HEK293T (cell line): ENCODE results near the gene LLPH.

Experiments
- CTCF ChIA-PET: fragments of 350-600 bp; formaldehyde crosslinking; extraction: SDS; loops from one replicate; lab custom pipeline; 2021; ENCODE audit warnings: antibody characterized with exemption, inconsistent platforms; lab: Yijun Ruan, JAX
- POLR2A ChIA-PET: fragments of 350-600 bp; formaldehyde crosslinking; extraction: SDS; loops from one replicate; lab custom pipeline; 2020; ENCODE audit warnings: antibody characterized with exemption, inconsistent platforms; lab: Yijun Ruan, JAX
- DNase-seq: peaks from one replicate; pipeline ENCODE4 v3.0.0; 2012; ENCODE audit warnings: mixed read lengths; ENCODE audit errors: extremely low spot score
- ARNT ChIP-seq: fragments of 450-650 bp; IDR thresholded peaks from 2 replicates; pipeline ENCODE4 v1.6.1; 2017; ENCODE audit warnings: mild to moderate bottlenecking
- BHLHE40 ChIP-seq: fragments of 450-650 bp; IDR thresholded peaks from 2 replicates; pipeline ENCODE4 v1.6.1; 2016; ENCODE audit warnings: mild to moderate bottlenecking, moderate library complexity, borderline replicate concordance
- CTBP1 ChIP-seq: fragments of 450-650 bp; IDR thresholded peaks from 2 replicates; pipeline ENCODE4 v1.6.1; 2016; ENCODE audit warnings: borderline replicate concordance
- ELF4 ChIP-seq: fragments of 450-650 bp; IDR thresholded peaks from 2 replicates; pipeline ENCODE4 v1.6.1; 2017; ENCODE audit warnings: antibody characterized with exemption
- FOXA1 ChIP-seq: fragments of 450-650 bp; IDR thresholded peaks from 2 replicates; pipeline ENCODE4 v1.6.1; 2016; ENCODE audit warnings: mild to moderate bottlenecking
- FOXK2 ChIP-seq: fragments of 450-650 bp; IDR thresholded peaks from 2 replicates; pipeline ENCODE4 v1.6.1; 2016; ENCODE audit warnings: mild to moderate bottlenecking
- FOXM1 ChIP-seq: fragments of 450-650 bp; IDR thresholded peaks from 2 replicates; pipeline ENCODE4 v1.6.1; 2017; ENCODE audit warnings: mild to moderate bottlenecking, borderline replicate concordance
- HDGF ChIP-seq: fragments of 450-650 bp; IDR thresholded peaks from 2 replicates; pipeline ENCODE4 v1.6.1; 2017; ENCODE audit warnings: antibody characterized with exemption, borderline replicate concordance
- L3MBTL2 ChIP-seq: fragments of 450-650 bp; conservative IDR thresholded peaks from 2 replicates; pipeline ENCODE4 v1.6.1; 2016; ENCODE audit warnings: mild to moderate bottlenecking
- LEF1 ChIP-seq: fragments of 450-650 bp; IDR thresholded peaks from 2 replicates; pipeline ENCODE4 v1.6.1; 2017; ENCODE audit warnings: mild to moderate bottlenecking, borderline replicate concordance
- NFRKB ChIP-seq: fragments of 450-650 bp; IDR thresholded peaks from 2 replicates; pipeline ENCODE4 v1.6.1; 2016; ENCODE audit warnings: mild to moderate bottlenecking, moderate library complexity
- PKNOX1 ChIP-seq: fragments of 450-650 bp; IDR thresholded peaks from 2 replicates; pipeline ENCODE4 v1.6.1; 2016
- SP1 ChIP-seq: fragments of 450-650 bp; IDR thresholded peaks from 2 replicates; pipeline ENCODE4 v1.6.1; 2017
- SUZ12 ChIP-seq: fragments of 450-650 bp; IDR thresholded peaks from 2 replicates; pipeline ENCODE4 v1.6.1; 2016; ENCODE audit warnings: mild to moderate bottlenecking
- TARDBP ChIP-seq: fragments of 450-650 bp; IDR thresholded peaks from 2 replicates; pipeline ENCODE4 v1.6.1; 2016
- ZNF384 ChIP-seq: fragments of 450-650 bp; IDR thresholded peaks from 2 replicates; pipeline ENCODE4 v1.6.1; 2016

Gene LLPH

GRCh38 chr12:66166561-66166960 is 36.0 kb upstream of the LLPH start:
- ChIA-PET CTCF (no interaction called here), POLR2A (no interaction called here)
- DNase-seq = no peak
- no peak for TF ChIP-seq BHLHE40
- TF ChIP-seq ELF4 = no peak
- TF ChIP-seq FOXM1 = no peak

GRCh38 chr12:66165141-66165540 is 34.6 kb upstream of the LLPH start:
- ChIA-PET CTCF (no interaction called here), POLR2A (no interaction called here)
- DNase-seq = no peak
- TF ChIP-seq ARNT (no peak), FOXK2 (no peak), BHLHE40 (no peak), HDGF (no peak), SP1 (no peak), FOXM1 (no peak), TARDBP (no peak), ZNF384 (no peak), L3MBTL2 (no peak), ELF4 (no peak), SUZ12 (no peak)

- ChIA-PET POLR2A (no interaction called here), CTCF (no interaction called here)
- TF ChIP-seq NFRKB (no peak), L3MBTL2 (no peak), CTBP1 (no peak), HDGF (no peak), BHLHE40 (no peak), LEF1 (no peak), ELF4 (no peak), FOXM1 (no peak), FOXA1 (no peak), ZNF384 (no peak), SUZ12 (no peak), ARNT (no peak)
- DNase-seq = no peak
Observed at GRCh38 chr12:66164349-66164821, 33.8 kb upstream of the LLPH start.

- TF ChIP-seq L3MBTL2 (no peak), BHLHE40 (no peak)
- no peak for DNase-seq
- ChIA-PET POLR2A (no interaction called here), CTCF (no interaction called here)
Observed at GRCh38 chr12:66163289-66163688, 32.7 kb upstream of the LLPH start.

- no peak for DNase-seq
- POLR2A ChIA-PET = no interaction called here
- CTCF ChIA-PET = no interaction called here
- no peak for TF ChIP-seq BHLHE40
- no peak for TF ChIP-seq L3MBTL2
- no peak for TF ChIP-seq FOXK2
- TF ChIP-seq TARDBP = no peak
- TF ChIP-seq SP1 = no peak
- TF ChIP-seq FOXM1 = no peak
- no peak for TF ChIP-seq HDGF
- TF ChIP-seq PKNOX1 = no peak
- no peak for TF ChIP-seq NFRKB
Observed at GRCh38 chr12:66162701-66163100, 32.2 kb upstream of the LLPH start.

GRCh38 chr12:66160704-66161103 is 30.2 kb upstream of the LLPH start:
- ChIA-PET POLR2A (interaction anchor here (1.7 kb wide), 1 partner anchor 9 kb away, joined by 5 read pairs; the partner anchor contains the start of gene TMBIM4), CTCF (interaction anchor here (1.1 kb wide), 1 partner anchor 9 kb away, joined by 3 read pairs; the partner anchor contains the start of gene TMBIM4)
- no peak for DNase-seq
- TF ChIP-seq CTBP1 = no peak
- no peak for TF ChIP-seq FOXM1

- DNase-seq = no peak
- ChIA-PET CTCF (no interaction called here), POLR2A (interaction anchor here (2.6 kb wide), 1 partner anchor 10 kb away, joined by 20 read pairs; the partner anchor contains the start of gene TMBIM4)
- TF ChIP-seq ELF4 (no peak), NFRKB (no peak), HDGF (no peak), TARDBP (no peak), ZNF384 (no peak), FOXK2 (no peak), FOXM1 (no peak), BHLHE40 (no peak), PKNOX1 (no peak), SP1 (no peak), ARNT (no peak), LEF1 (no peak), SUZ12 (no peak), L3MBTL2 (no peak), CTBP1 (no peak), FOXA1 (no peak)
Observed at GRCh38 chr12:66159123-66159522, 28.6 kb upstream of the LLPH start.

- ChIA-PET CTCF (no interaction called here), POLR2A (no interaction called here)
- TF ChIP-seq L3MBTL2 = no peak
- TF ChIP-seq PKNOX1 = no peak
- TF ChIP-seq NFRKB = no peak
- TF ChIP-seq SUZ12 = no peak
- DNase-seq = no peak
Observed at GRCh38 chr12:66156654-66157053, 26.1 kb upstream of the LLPH start.
